PC-9 (cell line): ENCODE measurements around the gene ZNF280A. TPM values are rescaled to one million over a fixed set of nuclear protein-coding genes. Genes with fewer than 3 reads are reported as not detected.

Experiments used
- BruUV-seq: library from RNA; stranded (reverse); fragments of 400-500 nt; replicated peaks from 2 replicates; lab custom pipeline; 2021; lab: Mats Ljungman, UMichigan
- CTCF ChIA-PET: fragments of 300-600 bp; sonication (Branson Sonifier 250); formaldehyde crosslinking; loops from one replicate; lab custom pipeline; 2022; ENCODE audit warnings: antibody characterized with exemption; lab: Charles Lee
- POLR2A ChIA-PET: fragments of 300-600 bp; sonication (Branson Sonifier 250); formaldehyde crosslinking; loops from one replicate; lab custom pipeline; 2022; ENCODE audit warnings: antibody characterized with exemption; ENCODE audit not compliant: unreplicated experiment; lab: Charles Lee
- DNase-seq, 2 experiments: peaks; one replicate each; pipeline versions ENCODE4 v3.0.0 to v3.0.0-alpha.2; 2015 to 2022; ENCODE audit warnings: mixed read lengths in 1 of 2
- H2AFZ ChIP-seq: fragments of 200-600 bp; sonication (generic); 2 replicates; pipeline ENCODE4 v1.8.1; 2017; ENCODE audit warnings: antibody characterized with exemption
- H3F3A ChIP-seq: fragments of 200-600 bp; sonication (generic); 2 replicates; pipeline ENCODE4 v1.8.1; 2017; ENCODE audit warnings: antibody characterized with exemption, mild to moderate bottlenecking, low read depth; ENCODE audit not compliant: insufficient read depth
- H3K27ac ChIP-seq: fragments of 200-600 bp; sonication (generic); 2 replicates; pipeline ENCODE4 v1.6.1; 2016; ENCODE audit warnings: mixed run types
- H3K27me3 ChIP-seq: fragments of 200-600 bp; sonication (generic); 2 replicates; pipeline ENCODE4 v1.6.1; 2016; ENCODE audit warnings: low read depth, mixed run types; ENCODE audit not compliant: insufficient read depth
- H3K36me3 ChIP-seq: fragments of 200-600 bp; sonication (generic); 2 replicates; pipeline ENCODE4 v1.6.1; 2016; ENCODE audit warnings: low read depth, mixed run types
- H3K4me1 ChIP-seq: fragments of 200-600 bp; sonication (generic); replicated peaks from 2 replicates; pipeline ENCODE4 v1.6.1; 2016; ENCODE audit warnings: mixed run types; ENCODE audit not compliant: insufficient read depth
- H3K4me2 ChIP-seq: fragments of 200-600 bp; sonication (generic); 2 replicates; pipeline ENCODE4 v1.6.1; 2017; ENCODE audit warnings: mixed run types
- H3K4me3 ChIP-seq: fragments of 200-600 bp; sonication (generic); 2 replicates; pipeline ENCODE4 v1.6.1; 2016; ENCODE audit warnings: mixed run types
- H3K79me2 ChIP-seq: fragments of 200-600 bp; sonication (generic); 2 replicates; pipeline ENCODE4 v1.6.1; 2017; ENCODE audit warnings: low read depth, mixed run types
- H3K9me2 ChIP-seq: fragments of 200-600 bp; sonication (generic); 2 replicates; pipeline ENCODE4 v1.8.1; 2017; ENCODE audit warnings: mild to moderate bottlenecking; ENCODE audit not compliant: insufficient read depth
- H3K9me3 ChIP-seq: fragments of 200-600 bp; sonication (generic); 2 replicates; pipeline ENCODE4 v1.8.1; 2016; ENCODE audit warnings: low read depth; ENCODE audit not compliant: insufficient read depth
- H4K20me1 ChIP-seq: fragments of 200-600 bp; sonication (generic); 2 replicates; pipeline ENCODE4 v1.8.1; 2017; ENCODE audit not compliant: insufficient read depth
- EZH2 ChIP-seq: fragments of 200-600 bp; sonication (generic); IDR thresholded peaks from 2 replicates; pipeline ENCODE4 v1.8.0; 2017; ENCODE audit warnings: antibody characterized with exemption, low read depth
- intact Hi-C: fragments of 100-400 bp; cut with micrococcal nuclease; formaldehyde crosslinking; loops from one replicate; pipeline ENCODE4 v1.10.0; 2022; ENCODE audit not compliant: unreplicated experiment
- total RNA-seq: library from RNA; stranded (reverse); gene quantifications from 2 replicates; pipeline ENCODE4 v1.2.3, GENCODE V29; 2021
- TF ChIP-seq, protein P1 (sequence below): fragments of 200-600 bp; sonication (generic); conservative IDR thresholded peaks from 2 replicates; pipeline ENCODE4 v1.6.1; 2017; ENCODE audit warnings: mixed run types, antibody characterized with exemption, mild to moderate bottlenecking, moderate library complexity

The ZNF280A gene
- total RNA-seq, 1 experiment from 2014 or later, result not detected

DNA sequence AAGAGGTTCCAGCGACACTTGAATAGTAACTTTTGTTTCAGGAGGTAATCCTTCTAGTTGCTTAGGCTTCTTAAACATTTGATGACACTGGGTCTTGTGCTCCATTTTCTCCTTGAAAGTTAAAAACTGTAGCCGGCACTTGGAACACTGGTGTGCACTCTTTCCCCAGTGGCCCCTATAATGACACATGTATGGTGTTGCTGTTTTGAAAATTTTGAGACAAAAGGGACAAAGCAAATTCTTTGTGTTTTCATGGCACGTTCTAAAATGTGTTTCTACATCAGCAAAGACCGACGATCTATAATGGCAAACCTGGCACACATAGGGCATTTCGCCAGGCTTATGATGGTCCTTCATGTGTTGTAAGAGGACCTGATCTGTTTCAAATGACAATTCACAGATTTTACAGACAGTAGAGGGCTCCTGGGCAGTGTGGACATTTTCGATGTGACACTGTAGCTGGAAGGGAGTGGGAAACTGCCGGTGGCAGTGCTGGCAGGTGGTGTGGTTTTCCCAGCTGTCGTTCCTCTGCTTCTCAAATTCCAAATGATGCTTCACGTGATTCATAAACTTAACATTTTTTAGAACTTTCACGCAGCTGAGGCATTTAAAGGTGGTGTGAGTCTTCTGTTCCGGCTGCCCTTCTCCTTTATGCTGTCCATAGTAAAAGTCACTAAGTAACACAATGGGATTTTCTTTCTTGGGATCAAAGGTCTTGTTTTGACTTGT is 32.0 kb downstream of the ZNF280A start:
- ChIA-PET POLR2A (interaction anchor here (0.6 kb wide), 1 partner anchor 1483 kb away, joined by 5 read pairs; no protein-coding TSS in a partner anchor), CTCF (no interaction called here)
- no peak overlapping the region for H3K4me2 ChIP-seq
- no peaks in the 10 kb centered on the region; the same call in 1 of the 2 replicates for H3K9me2 ChIP-seq
- H3K4me3 ChIP-seq, result no peak overlapping the region
- peaks cover 4% of the 10 kb centered on the region; the same call in 1 of the 2 replicates for H3K36me3 ChIP-seq
- no peaks in the 10 kb centered on the region for H3F3A ChIP-seq
- no peaks in the 10 kb centered on the region for H3K9me3 ChIP-seq
- H3K27ac ChIP-seq, result no peak overlapping the region
- H3K4me1 ChIP-seq, result no peaks in the 10 kb centered on the region
- BruUV-seq, result no TSS peak
- intact Hi-C loops, result no loop called here
- no peak overlapping the region for H2AFZ ChIP-seq
- no peaks in the 10 kb centered on the region for H3K79me2 ChIP-seq
- no peak for DNase-seq
- no peaks in the 10 kb centered on the region for H4K20me1 ChIP-seq
- no peak for TF ChIP-seq EZH2
- TF ChIP-seq, protein P1, sequence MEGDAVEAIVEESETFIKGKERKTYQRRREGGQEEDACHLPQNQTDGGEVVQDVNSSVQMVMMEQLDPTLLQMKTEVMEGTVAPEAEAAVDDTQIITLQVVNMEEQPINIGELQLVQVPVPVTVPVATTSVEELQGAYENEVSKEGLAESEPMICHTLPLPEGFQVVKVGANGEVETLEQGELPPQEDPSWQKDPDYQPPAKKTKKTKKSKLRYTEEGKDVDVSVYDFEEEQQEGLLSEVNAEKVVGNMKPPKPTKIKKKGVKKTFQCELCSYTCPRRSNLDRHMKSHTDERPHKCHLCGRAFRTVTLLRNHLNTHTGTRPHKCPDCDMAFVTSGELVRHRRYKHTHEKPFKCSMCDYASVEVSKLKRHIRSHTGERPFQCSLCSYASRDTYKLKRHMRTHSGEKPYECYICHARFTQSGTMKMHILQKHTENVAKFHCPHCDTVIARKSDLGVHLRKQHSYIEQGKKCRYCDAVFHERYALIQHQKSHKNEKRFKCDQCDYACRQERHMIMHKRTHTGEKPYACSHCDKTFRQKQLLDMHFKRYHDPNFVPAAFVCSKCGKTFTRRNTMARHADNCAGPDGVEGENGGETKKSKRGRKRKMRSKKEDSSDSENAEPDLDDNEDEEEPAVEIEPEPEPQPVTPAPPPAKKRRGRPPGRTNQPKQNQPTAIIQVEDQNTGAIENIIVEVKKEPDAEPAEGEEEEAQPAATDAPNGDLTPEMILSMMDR, result no peak
- H3K27me3 ChIP-seq, result no peaks in the 10 kb centered on the region

DNA sequence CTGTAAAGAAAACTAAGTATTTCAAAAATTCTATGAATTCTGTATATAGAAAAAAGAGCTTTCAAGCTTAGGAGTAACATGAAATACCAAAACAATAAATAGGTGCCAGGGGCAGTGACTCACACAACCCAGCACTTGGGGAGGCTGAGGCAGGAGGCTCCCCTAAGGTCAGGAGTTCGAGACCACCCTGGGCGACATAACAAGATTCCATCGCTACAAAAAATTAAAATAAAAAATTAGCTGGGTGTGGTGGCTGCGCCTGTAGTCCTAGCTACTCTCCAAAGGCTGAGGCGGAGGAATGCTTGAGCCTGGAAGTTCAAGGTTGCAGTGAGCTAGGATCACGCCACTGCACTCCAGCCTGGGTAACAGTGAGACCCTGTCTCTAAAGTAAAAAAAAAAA is 33.0 kb downstream of the ZNF280A start:
- Histone ChIP-seq H3K79me2 (no peaks in the 10 kb centered on the region), H2AFZ (no peak overlapping the region), H3K27ac (no peak overlapping the region), H3K9me2 (no peaks in the 10 kb centered on the region; the same call in 1 of the 2 replicates), H4K20me1 (no peaks in the 10 kb centered on the region), H3K9me3 (no peaks in the 10 kb centered on the region), H3F3A (no peaks in the 10 kb centered on the region), H3K4me1 (no peaks in the 10 kb centered on the region), H3K36me3 (peaks cover 4% of the 10 kb centered on the region; the same call in 1 of the 2 replicates), H3K4me3 (no peak overlapping the region), H3K4me2 (no peak overlapping the region), H3K27me3 (no peaks in the 10 kb centered on the region)
- POLR2A ChIA-PET, result interaction anchor here (0.6 kb wide), 1 partner anchor 10 kb away, joined by 4 read pairs; no protein-coding TSS in a partner anchor
- CTCF ChIA-PET, result interaction anchor here (0.6 kb wide), 1 partner anchor 13 kb away, joined by 3 read pairs; no protein-coding TSS in a partner anchor
- intact Hi-C loops, result no loop called here
- TF ChIP-seq, protein P1, result no peak
- no peak for TF ChIP-seq EZH2
- no peak for DNase-seq
- no TSS peak for BruUV-seq

DNA sequence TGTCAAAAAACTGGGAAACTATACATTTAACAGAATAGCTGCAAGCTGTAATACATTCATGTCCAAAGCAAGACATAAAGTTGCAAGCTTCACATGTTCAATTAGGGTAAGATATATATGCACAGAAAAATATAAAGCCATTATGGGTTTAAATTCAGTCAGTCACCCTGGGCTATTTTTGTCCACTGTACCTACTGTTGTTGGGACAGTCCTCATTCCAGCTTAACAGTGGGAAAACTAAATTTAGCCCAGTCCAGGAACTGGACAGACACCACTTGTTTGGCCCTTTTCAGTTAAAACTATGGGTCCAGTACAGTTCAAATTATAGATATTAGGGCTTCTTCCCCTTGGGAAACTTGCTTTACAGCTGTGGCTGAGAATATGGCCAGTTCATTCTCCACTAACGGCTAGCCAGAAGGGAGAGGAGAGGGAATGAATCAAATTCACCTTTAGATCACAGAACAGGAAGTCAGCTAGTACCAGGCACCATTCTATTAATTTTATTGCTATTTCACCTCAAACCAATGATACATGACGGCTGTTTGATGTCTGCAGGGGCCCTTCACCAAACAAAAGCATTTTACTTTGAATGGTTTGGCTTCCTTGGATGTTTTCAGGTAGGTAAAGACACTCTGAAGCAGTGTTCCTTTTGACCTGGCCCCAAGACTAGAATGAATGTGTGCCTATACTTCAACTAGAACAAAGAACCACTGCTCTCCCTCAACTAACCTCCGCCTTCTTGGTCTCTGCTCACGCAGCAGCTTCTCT is 33.8 kb downstream of the ZNF280A start:
- no peak overlapping the region for H3K4me3 ChIP-seq
- H3K9me3 ChIP-seq, result no peaks in the 10 kb centered on the region
- no peaks in the 10 kb centered on the region for H4K20me1 ChIP-seq
- POLR2A ChIA-PET, result no interaction called here
- no peak for DNase-seq
- H3K4me1 ChIP-seq, result no peaks in the 10 kb centered on the region
- peaks cover 4% of the 10 kb centered on the region; the same call in 1 of the 2 replicates for H3K36me3 ChIP-seq
- no peak overlapping the region for H3K4me2 ChIP-seq
- no peak overlapping the region for H3K27ac ChIP-seq
- intact Hi-C loops, result no loop called here
- no peaks in the 10 kb centered on the region for H3F3A ChIP-seq
- no peak for TF ChIP-seq EZH2
- TF ChIP-seq, protein P1, result no peak
- no peak overlapping the region for H2AFZ ChIP-seq
- H3K27me3 ChIP-seq, result no peaks in the 10 kb centered on the region
- no peaks in the 10 kb centered on the region; the same call in 1 of the 2 replicates for H3K9me2 ChIP-seq
- CTCF ChIA-PET, result interaction anchor here (0.6 kb wide), 2 partner anchors 12 to 16 kb away, joined by 3 read pairs; no protein-coding TSS in a partner anchor
- BruUV-seq, result no TSS peak
- no peaks in the 10 kb centered on the region for H3K79me2 ChIP-seq
